KMS-11 (cell line): ENCODE data around the gene PDE10A.

Experiments used
- H2AFZ ChIP-seq: fragments of 200-600 bp; sonication (generic); 2 replicates; pipeline ENCODE4 v1.6.1; 2016; ENCODE audit warnings: antibody characterized with exemption, mixed run types, low read depth
- H3K27ac ChIP-seq: fragments of 200-600 bp; sonication (generic); 2 replicates; pipeline ENCODE4 v1.6.1; 2016; ENCODE audit warnings: mild to moderate bottlenecking, mixed run types
- H3K27me3 ChIP-seq: fragments of 200-600 bp; sonication (generic); 2 replicates; pipeline ENCODE4 v1.6.1; 2017; ENCODE audit warnings: mild to moderate bottlenecking, low read depth, mixed run types, moderate library complexity; ENCODE audit not compliant: insufficient read depth
- H3K36me3 ChIP-seq: fragments of 200-600 bp; sonication (generic); 2 replicates; pipeline ENCODE4 v1.6.1; 2017; ENCODE audit warnings: mild to moderate bottlenecking, mixed run types; ENCODE audit not compliant: insufficient read depth
- H3K4me1 ChIP-seq: fragments of 200-600 bp; sonication (generic); 2 replicates; pipeline ENCODE4 v1.6.1; 2016; ENCODE audit warnings: mild to moderate bottlenecking, low read depth, mixed run types; ENCODE audit not compliant: poor library complexity, severe bottlenecking
- H3K4me2 ChIP-seq: fragments of 200-600 bp; sonication (generic); 2 replicates; pipeline ENCODE4 v1.7.0; 2016; ENCODE audit warnings: mild to moderate bottlenecking, mixed run types
- H3K4me3 ChIP-seq: fragments of 200-600 bp; sonication (generic); IDR thresholded peaks from 2 replicates; pipeline ENCODE4 v1.6.1; 2017; ENCODE audit warnings: low read depth, low read length, mixed read lengths; ENCODE audit not compliant: insufficient read depth
- H3K79me2 ChIP-seq: fragments of 200-600 bp; sonication (generic); 2 replicates; pipeline ENCODE4 v1.6.1; 2016; ENCODE audit warnings: low read depth, mixed run types; ENCODE audit not compliant: insufficient read depth
- H3K9ac ChIP-seq: fragments of 200-600 bp; sonication (generic); 2 replicates; pipeline ENCODE4 v1.6.1; 2016; ENCODE audit warnings: mild to moderate bottlenecking, mixed run types
- H4K20me1 ChIP-seq: fragments of 200-600 bp; sonication (generic); 2 replicates; pipeline ENCODE4 v1.6.1; 2016; ENCODE audit warnings: mild to moderate bottlenecking, mixed run types; ENCODE audit not compliant: insufficient read depth
- TF ChIP-seq, protein P1 (sequence below): fragments of 200-600 bp; sonication (generic); conservative IDR thresholded peaks from 2 replicates; pipeline ENCODE4 v1.6.1; 2017; ENCODE audit warnings: low read depth, mild to moderate bottlenecking, antibody characterized with exemption, low read length, moderate library complexity, mixed read lengths

Gene PDE10A

DNA sequence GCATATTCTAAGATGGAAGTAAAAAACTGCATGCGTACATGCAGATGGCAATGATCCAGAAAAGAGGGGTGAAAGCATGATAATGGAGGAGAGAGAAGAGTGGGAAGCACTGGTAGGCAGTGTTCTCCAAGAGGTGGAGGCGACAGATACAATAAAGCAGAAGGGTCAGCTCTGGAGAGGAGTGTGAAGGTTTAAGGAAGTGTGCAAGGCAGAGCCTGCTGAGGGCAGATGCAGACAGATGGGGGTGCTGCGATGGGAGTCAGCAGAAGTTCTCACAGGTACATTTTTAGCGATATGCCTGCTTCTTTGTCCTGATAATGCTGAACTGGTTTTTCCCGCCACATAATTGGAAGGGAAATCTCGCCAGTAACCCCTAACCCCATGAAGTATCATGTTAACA, 272.6 kb downstream of the PDE10A start:
- H3K27me3 ChIP-seq = no peaks in the 10 kb centered on the region
- no peaks in the 10 kb centered on the region for H4K20me1 ChIP-seq
- H3K4me3 ChIP-seq = no peak overlapping the region
- TF ChIP-seq, protein P1, sequence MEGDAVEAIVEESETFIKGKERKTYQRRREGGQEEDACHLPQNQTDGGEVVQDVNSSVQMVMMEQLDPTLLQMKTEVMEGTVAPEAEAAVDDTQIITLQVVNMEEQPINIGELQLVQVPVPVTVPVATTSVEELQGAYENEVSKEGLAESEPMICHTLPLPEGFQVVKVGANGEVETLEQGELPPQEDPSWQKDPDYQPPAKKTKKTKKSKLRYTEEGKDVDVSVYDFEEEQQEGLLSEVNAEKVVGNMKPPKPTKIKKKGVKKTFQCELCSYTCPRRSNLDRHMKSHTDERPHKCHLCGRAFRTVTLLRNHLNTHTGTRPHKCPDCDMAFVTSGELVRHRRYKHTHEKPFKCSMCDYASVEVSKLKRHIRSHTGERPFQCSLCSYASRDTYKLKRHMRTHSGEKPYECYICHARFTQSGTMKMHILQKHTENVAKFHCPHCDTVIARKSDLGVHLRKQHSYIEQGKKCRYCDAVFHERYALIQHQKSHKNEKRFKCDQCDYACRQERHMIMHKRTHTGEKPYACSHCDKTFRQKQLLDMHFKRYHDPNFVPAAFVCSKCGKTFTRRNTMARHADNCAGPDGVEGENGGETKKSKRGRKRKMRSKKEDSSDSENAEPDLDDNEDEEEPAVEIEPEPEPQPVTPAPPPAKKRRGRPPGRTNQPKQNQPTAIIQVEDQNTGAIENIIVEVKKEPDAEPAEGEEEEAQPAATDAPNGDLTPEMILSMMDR = no peak
- no peak overlapping the region for H3K27ac ChIP-seq
- no peak overlapping the region for H3K4me2 ChIP-seq
- no peaks in the 10 kb centered on the region for H3K36me3 ChIP-seq
- no peak overlapping the region for H3K9ac ChIP-seq
- H3K4me1 ChIP-seq = no peaks in the 10 kb centered on the region
- no peaks in the 10 kb centered on the region for H3K79me2 ChIP-seq
- H2AFZ ChIP-seq = no peak overlapping the region

DNA sequence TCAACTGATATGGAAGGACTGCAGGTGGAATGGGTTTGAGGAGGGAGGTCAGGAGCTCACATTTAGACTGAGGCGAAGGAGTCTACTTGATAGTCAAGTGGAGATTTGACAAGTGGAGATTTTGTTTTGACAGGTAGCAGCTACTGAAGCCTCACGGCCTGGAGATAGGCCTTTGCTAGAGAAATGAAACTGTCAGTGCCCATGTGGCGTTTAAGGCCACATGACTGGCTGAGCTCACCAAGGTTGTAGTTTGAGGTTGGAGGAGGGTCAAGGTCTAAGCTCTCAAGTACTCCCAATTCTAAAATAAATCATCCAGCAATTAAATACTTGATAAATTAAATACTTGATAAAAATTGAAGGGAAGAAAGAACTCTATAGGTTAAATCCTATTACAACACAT, 273.5 kb downstream of the PDE10A start:
- H2AFZ ChIP-seq = no peak overlapping the region

DNA sequence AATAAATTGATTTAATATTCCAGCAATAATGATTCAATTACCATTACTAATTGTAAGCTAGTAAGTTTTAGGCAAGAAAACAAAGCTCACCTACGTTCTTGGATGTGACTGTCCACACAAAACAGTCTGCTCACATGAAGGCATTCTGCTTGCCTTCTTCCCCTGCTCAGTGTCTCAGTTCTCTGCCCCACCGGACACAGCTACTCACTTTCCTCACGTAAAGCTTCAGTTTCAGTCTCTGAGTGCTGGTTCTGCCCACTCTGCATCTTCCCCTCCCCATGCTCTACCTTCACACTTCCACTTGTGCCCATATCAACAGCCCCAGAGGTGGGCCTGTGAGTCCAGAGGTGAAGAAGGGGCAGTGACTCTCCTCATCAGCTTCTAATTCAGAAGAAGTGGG, 279.7 kb downstream of the PDE10A start:
- no peaks in the 10 kb centered on the region for H4K20me1 ChIP-seq
- H3K9ac ChIP-seq = no peak overlapping the region
- H3K36me3 ChIP-seq = no peaks in the 10 kb centered on the region
- no peak overlapping the region for H3K27ac ChIP-seq
- no peaks in the 10 kb centered on the region for H3K79me2 ChIP-seq
- H3K4me2 ChIP-seq = no peak overlapping the region
- TF ChIP-seq, protein P1 = no peak
- no peak overlapping the region for H3K4me3 ChIP-seq
- H3K4me1 ChIP-seq = no peaks in the 10 kb centered on the region
- no peak overlapping the region for H2AFZ ChIP-seq
- H3K27me3 ChIP-seq = no peaks in the 10 kb centered on the region

More for the DNA sequence above, 273.5 kb downstream of the PDE10A start:
- H3K4me3 ChIP-seq = no peak overlapping the region
- no peak overlapping the region for H3K9ac ChIP-seq
- no peaks in the 10 kb centered on the region for H3K27me3 ChIP-seq
- H3K79me2 ChIP-seq = no peaks in the 10 kb centered on the region
- no peaks in the 10 kb centered on the region for H3K36me3 ChIP-seq
- TF ChIP-seq, protein P1 = no peak
- H3K4me1 ChIP-seq = no peaks in the 10 kb centered on the region
- no peak overlapping the region for H3K27ac ChIP-seq
- no peak overlapping the region for H3K4me2 ChIP-seq
- no peaks in the 10 kb centered on the region for H4K20me1 ChIP-seq

GRCh38 chr6:165376100-165376499, 286.9 kb downstream of the PDE10A start:
- no peak overlapping the region for H3K9ac ChIP-seq
- H3K27ac ChIP-seq = no peak overlapping the region
- no peaks in the 10 kb centered on the region for H3K36me3 ChIP-seq
- no peak overlapping the region for H3K4me3 ChIP-seq
- H3K4me1 ChIP-seq = no peaks in the 10 kb centered on the region
- H4K20me1 ChIP-seq = no peaks in the 10 kb centered on the region
- no peak overlapping the region for H3K4me2 ChIP-seq
- TF ChIP-seq, protein P1 = no peak
- H2AFZ ChIP-seq = no peak overlapping the region
- H3K27me3 ChIP-seq = no peaks in the 10 kb centered on the region
- H3K79me2 ChIP-seq = no peaks in the 10 kb centered on the region
